ENCODE data around the gene GRIK4. TPM values are rescaled to one million over a fixed set of nuclear protein-coding genes. Genes with fewer than 3 reads are reported as not detected.
A peak's percentile ranks its signal among the peaks of the same experiment; 100 is the strongest.

GRIK4 gene
- total RNA-seq, 1 donor from 2014 or later, result 4.3 TPM

GRCh38 chr11:120682866-120683265, 171.3 kb downstream of the GRIK4 start:
- no peak overlapping the region for H3K4me3 ChIP-seq
- no peaks in the 10 kb centered on the region for H3K9me3 ChIP-seq
- no peaks in the 10 kb centered on the region for H3K36me3 ChIP-seq
- DNase-seq (no peak), ATAC-seq (no peak)
- no peak overlapping the region for H3K27ac ChIP-seq
- H3K27me3 ChIP-seq, result peaks cover 18% of the 10 kb centered on the region
- intact Hi-C loops (cut with DNase I), result no loop called here
- TF ChIP-seq CTCF (IDR thresholded peaks at IDR 0.05), result no peak
- no peaks in the 10 kb centered on the region for H3K4me1 ChIP-seq

GRCh38 chr11:120686516-120686915, 175.0 kb downstream of the GRIK4 start:
- DNase-seq, result no peak
- peaks cover 29% of the 10 kb centered on the region for H3K27me3 ChIP-seq

GRCh38 chr11:120688163-120688562, 176.6 kb downstream of the GRIK4 start:
- no peak for TF ChIP-seq CTCF (IDR thresholded peaks at IDR 0.05)
- intact Hi-C loops (cut with DNase I), result loop anchor here (5.0 kb wide), 1 partner anchor 176 kb away; the partner anchor contains the start of gene GRIK4
- DNase-seq, result no peak

More at GRCh38 chr11:120686516-120686915, 175.0 kb downstream of the GRIK4 start:
- Histone ChIP-seq H3K4me1 (no peaks in the 10 kb centered on the region), H3K27ac (no peak overlapping the region), H3K36me3 (no peaks in the 10 kb centered on the region), H3K4me3 (no peak overlapping the region), H3K9me3 (no peaks in the 10 kb centered on the region)
- intact Hi-C loops (cut with DNase I), result loop anchor here (5.0 kb wide), 1 partner anchor 174 kb away; the partner anchor contains the start of gene GRIK4
- no peak for TF ChIP-seq CTCF (IDR thresholded peaks at IDR 0.05)
- ATAC-seq, result no peak

GRCh38 chr11:120689596-120690275, 178.2 kb downstream of the GRIK4 start:
- Histone ChIP-seq H3K36me3 (no peaks in the 10 kb centered on the region), H3K27ac (no peak overlapping the region), H3K4me1 (no peaks in the 10 kb centered on the region), H3K9me3 (no peaks in the 10 kb centered on the region), H3K27me3 (peaks cover 11% of the 10 kb centered on the region), H3K4me3 (no peak overlapping the region)
- DNase-seq, result no peak
- ATAC-seq, result no peak
- TF ChIP-seq CTCF (IDR thresholded peaks at IDR 0.05), result no peak
- intact Hi-C loops (cut with DNase I), result loop anchor here (5.0 kb wide), 1 partner anchor 177 kb away; the partner anchor contains the start of gene GRIK4

More at GRCh38 chr11:120688163-120688562, 176.6 kb downstream of the GRIK4 start:
- H3K4me1 ChIP-seq, result no peaks in the 10 kb centered on the region
- H3K9me3 ChIP-seq, result no peaks in the 10 kb centered on the region
- no peak overlapping the region for H3K4me3 ChIP-seq
- no peaks in the 10 kb centered on the region for H3K36me3 ChIP-seq
- no peak overlapping the region for H3K27ac ChIP-seq
- peak; percentile 54 for ATAC-seq
- peaks cover 25% of the 10 kb centered on the region for H3K27me3 ChIP-seq

- DNase-seq, result no peak
- H3K36me3 ChIP-seq, result no peaks in the 10 kb centered on the region
Measured at GRCh38 chr11:120690406-120690805, 178.9 kb downstream of the GRIK4 start.

More at GRCh38 chr11:120690406-120690805, 178.9 kb downstream of the GRIK4 start:
- Histone ChIP-seq H3K27ac (no peak overlapping the region), H3K27me3 (peaks cover 11% of the 10 kb centered on the region), H3K4me3 (no peak overlapping the region), H3K9me3 (no peaks in the 10 kb centered on the region), H3K4me1 (no peaks in the 10 kb centered on the region)
- intact Hi-C loops (cut with DNase I), result no loop called here
- no peak for ATAC-seq
- no peak for TF ChIP-seq CTCF (IDR thresholded peaks at IDR 0.05)

Data from upper lobe of right lung (tissue), 1 donor.